GM18511 (cell line): ENCODE results near the gene BOD1L2.

ENCODE experiments used
- ATAC-seq: cut with Tn5 transposase; IDR thresholded peaks from one replicate; pipeline ENCODE4 v1.9.1; 2021; ENCODE audit warnings: mild to moderate bottlenecking, moderate library complexity; ENCODE audit not compliant: unreplicated experiment

The BOD1L2 gene

GRCh38 chr18:57149531-57149930 is 2.6 kb downstream of the BOD1L2 start:
- no peak for ATAC-seq

DNA sequence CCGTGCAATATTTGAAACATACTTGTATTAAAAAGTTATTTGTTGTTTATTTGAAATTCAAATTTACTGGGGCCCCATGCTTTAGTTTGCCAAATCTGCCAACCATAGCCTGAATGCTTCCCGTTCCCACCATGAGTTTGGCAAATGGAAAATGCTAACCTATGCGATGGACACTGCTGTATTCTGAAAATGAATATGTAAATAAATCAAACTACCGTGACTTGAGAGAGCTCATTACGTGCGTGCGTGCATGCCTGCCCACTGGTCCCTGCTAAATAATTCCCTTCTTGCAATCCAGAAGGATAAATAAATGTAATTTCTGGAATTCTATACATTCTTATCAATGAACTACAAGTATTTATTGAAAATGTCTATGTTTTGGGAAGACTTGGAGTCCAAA is 3.2 kb downstream of the BOD1L2 start:
- no peak for ATAC-seq

GRCh38 chr18:57150828-57151227 is 3.9 kb downstream of the BOD1L2 start:
- no peak for ATAC-seq

DNA sequence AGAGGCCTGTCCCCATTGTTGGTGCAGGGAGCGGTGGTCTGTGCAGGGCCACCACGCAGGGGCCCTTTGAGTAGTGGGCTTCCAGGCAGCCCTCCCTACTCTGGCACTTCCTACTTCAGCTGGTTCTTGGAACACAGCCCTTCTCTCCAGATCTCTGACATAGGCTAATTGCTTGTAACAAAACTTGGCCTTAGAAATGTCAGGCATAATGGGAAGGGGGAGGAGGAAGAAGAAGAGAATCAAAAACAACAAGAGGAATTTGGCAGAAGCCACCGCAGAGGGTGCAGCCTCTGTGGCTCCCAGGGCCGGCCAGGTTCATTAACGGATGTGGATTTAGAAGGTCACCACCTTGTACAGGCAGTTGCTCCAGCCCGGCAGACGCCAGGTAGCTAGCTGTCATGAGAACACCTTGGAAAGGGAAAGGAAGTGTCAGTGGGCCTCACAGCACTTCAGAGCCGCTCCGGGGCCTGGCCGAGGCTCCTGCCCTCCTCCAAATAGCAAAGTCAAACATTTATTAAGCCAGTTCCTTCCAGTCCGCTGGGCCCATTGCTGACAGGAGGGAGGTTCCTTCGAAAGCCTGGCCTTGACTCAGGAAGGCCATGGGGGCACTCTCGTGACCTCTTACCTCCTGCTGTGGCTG is 7.4 kb downstream of the BOD1L2 start:
- no peak for ATAC-seq

- ATAC-seq = no peak
These were observed 17.5 kb downstream of the BOD1L2 start for GRCh38 chr18:57164401-57164800.

GRCh38 chr18:57167617-57168308 is 20.9 kb downstream of the BOD1L2 start:
- no peak for ATAC-seq

DNA sequence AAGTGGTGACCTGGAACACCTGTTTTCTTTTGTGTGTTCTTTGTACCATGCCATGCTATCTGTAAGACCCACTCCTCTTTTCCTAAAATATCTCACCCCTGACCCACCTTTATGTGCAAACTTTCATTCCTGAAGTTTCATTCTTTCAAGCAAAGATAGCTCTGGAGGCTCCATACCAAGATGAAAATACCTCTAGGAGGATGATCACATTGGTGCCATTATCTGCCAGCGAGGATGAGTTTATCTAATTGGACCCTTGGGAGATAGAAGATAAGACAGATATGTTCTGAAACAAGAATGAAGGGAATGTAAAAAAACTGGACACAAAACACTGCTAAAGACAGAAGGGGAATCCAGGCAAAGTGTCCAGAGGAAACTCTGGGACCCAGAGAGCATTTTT is 24.1 kb downstream of the BOD1L2 start:
- no peak for ATAC-seq

- ATAC-seq = no peak
These were observed 28.6 kb downstream of the BOD1L2 start for GRCh38 chr18:57175532-57175931.

- no peak for ATAC-seq
These were observed 38.5 kb downstream of the BOD1L2 start for GRCh38 chr18:57185434-57185833.

GRCh38 chr18:57188851-57189557 is 42.1 kb downstream of the BOD1L2 start:
- ATAC-seq = no peak

DNA sequence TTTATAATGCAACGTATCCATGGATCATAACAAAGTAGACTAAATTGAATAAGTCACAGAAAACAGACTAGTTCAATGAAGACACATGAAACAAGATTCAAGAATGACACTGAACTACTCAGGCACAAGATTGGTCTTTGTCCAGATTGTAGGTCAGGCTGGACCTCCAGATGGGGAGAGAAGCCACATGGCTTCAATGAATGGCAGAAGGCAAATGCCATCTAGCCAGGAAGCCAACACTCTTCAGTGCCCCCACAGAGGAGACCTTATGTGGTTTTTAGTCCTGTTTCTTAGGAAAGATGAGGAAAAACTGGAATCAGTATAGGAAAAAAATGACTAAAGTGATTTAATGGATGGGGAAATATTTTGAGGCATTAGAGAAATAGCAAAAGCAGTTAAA is 43.1 kb downstream of the BOD1L2 start:
- ATAC-seq = no peak

GRCh38 chr18:57194070-57194469 is 47.2 kb downstream of the BOD1L2 start:
- ATAC-seq = no peak

GRCh38 chr18:57194622-57195021 is 47.7 kb downstream of the BOD1L2 start:
- no peak for ATAC-seq

DNA sequence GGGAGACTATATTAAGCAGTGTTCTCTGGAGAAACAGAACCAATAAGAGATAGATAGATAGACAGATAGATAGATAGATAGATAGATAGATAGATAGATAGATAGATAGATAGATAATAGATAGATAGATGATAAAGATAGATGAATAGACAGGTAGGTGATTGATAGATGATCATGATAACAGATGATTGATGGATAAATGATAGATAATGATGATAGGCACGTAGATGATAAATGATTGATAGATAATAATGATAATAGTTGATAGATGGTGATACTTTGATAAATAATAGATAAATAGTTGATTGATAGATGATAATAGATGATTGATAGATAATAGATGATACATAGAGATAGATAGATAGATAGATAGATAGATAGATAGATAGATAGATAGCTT is 48.5 kb downstream of the BOD1L2 start:
- ATAC-seq = no peak

DNA sequence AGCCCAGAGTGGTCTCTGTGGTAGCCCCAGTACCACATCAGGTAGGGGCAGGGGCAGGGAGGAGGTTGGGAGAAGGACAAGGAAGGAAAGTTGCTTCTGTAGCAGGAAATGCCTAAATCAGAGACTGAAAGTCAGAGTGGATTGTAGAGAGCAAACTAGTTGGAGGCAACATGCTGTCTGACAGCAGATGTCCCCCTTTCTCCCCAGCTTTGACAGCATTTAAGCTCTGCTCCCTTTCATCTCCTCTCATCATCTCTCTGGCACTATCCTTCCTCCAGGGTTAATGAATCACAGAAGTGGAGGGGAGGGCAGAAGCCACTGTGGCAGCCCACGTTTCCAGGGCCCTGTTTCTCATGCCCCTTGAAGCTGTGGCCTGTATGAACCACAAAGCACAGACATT is 50.4 kb downstream of the BOD1L2 start:
- ATAC-seq = no peak

DNA sequence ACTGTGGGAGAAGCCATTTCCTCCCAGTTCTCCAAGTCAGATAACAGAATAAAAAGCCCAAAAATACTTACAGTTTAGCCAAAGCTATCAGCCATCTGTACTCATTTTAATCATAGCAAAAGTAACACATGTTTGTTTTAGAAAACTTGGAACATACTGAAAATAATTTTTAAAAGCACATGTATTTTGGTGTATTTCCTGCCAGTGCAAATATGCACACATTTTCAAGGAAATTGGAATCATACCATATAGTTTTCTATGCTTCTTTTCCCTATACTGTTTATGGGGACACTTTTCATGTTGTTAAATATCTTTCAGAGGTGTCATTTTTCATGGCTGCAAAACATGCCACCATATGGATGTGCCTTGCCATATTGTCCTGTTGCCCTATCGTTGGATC is 51.2 kb downstream of the BOD1L2 start:
- no peak for ATAC-seq
